GM18873 (cell line): ENCODE data around the gene MGST3.
"Not testable (repeated sequence)": the region's sequence is repeated elsewhere in the genome, so short reads cannot be mapped to it uniquely, and the experiment has no call there.

ENCODE experiments used
- ATAC-seq: cut with Tn5 transposase; IDR thresholded peaks from one replicate; pipeline ENCODE4 v1.9.1; 2021; ENCODE audit warnings: mild to moderate bottlenecking, moderate library complexity, moderate number of reproducible peaks; ENCODE audit not compliant: unreplicated experiment, low FRiP score

Gene MGST3

DNA sequence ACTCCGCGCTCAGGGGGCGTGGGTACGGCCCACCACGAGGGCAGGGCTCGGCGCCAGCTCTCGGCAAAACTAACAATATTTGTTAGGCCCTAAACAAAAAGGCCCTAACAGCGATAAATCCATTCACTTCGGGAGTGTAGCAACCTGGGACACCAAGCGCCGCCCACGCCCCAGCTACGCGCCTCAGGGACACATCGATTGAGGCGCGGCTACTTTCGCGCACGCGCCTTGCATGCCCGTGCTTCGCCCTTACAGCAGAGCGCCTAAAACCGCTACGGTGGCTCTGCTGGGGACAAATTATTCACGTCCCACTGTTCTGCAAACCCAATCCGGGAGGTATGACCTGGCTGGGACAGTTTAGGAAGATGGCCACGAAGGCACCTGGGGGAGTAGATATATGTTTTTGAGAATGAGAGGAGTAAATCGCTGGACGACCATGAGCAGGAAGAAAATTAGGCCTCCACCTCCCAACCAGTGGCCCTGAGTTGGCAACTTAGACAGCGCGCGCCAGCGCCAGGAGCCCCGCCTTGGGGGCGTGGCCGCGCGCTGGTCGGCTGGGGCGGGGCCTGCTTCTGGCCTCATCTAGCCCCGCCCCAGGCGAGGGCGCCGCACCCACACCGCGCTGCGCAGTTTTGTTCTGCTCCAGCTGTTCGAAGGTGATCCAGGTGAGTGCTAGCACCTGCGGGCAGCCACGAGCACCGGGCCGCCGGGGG is at the start of gene MGST3:
MGST3 (plus strand) TSS at position 606 of the 713 bp plus-strand sequence. CDS start 18,614 bp downstream, outside the sequence.
- ATAC-seq: peak; percentile 60

DNA sequence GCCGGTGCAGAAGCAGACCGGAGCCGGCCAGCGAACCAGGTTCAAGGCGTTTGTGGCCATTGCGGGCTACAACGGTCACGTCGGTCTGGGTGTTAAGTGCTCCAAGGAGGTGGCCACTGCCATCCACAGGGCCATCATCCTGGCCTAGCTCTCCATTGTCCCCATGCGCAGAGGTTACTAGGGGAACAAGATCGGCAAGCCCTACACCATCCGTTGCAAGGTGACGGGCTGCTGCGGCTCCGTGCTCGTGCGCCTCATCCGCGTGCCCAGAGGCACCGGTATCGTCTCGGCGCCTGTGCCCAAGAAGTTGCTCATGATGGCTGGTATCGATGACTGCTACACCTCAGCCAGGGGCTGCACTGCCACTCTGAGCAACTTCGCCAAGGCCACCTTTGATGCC is 49.1 kb upstream of the MGST3 start:
- no peak for ATAC-seq

DNA sequence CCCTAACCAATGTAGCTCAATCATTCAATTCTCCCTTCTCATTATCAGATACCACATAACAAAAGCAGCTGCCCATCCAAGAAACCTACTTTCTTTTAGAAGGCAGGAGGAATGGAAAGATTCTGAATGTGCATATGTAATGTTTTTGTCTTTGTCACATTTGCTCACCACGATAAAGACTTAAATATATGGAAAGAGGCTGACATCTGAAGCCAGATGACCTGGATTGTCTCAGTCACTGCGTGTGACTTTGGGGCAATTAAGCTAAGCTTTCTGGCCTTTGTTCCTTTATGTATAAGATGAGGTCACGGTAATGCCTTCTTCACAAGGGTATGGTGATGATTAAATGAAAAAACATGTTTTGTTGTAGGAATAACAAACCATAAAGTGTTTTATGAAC is 44.6 kb upstream of the MGST3 start:
- no peak for ATAC-seq

DNA sequence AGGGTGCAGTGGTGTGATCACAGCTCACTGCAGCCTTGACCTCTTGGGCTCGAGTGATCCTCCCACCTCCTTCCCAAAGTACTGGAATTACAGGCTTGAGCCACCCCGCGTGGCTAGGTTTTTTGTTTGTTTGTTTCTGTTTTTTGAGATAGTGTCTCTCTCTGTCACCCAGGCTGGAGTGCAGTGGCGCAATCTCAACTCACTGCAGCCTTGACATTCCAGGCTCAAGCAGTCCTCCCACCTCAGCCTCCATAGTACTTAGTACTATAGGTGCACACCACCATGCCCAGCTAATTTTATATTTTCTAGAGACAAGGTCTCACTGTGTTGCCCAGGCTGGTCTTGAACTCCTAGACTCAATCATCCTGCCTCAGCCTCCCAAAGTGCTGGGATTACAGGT is 39.6 kb upstream of the MGST3 start:
- not testable (repeated sequence) for ATAC-seq

DNA sequence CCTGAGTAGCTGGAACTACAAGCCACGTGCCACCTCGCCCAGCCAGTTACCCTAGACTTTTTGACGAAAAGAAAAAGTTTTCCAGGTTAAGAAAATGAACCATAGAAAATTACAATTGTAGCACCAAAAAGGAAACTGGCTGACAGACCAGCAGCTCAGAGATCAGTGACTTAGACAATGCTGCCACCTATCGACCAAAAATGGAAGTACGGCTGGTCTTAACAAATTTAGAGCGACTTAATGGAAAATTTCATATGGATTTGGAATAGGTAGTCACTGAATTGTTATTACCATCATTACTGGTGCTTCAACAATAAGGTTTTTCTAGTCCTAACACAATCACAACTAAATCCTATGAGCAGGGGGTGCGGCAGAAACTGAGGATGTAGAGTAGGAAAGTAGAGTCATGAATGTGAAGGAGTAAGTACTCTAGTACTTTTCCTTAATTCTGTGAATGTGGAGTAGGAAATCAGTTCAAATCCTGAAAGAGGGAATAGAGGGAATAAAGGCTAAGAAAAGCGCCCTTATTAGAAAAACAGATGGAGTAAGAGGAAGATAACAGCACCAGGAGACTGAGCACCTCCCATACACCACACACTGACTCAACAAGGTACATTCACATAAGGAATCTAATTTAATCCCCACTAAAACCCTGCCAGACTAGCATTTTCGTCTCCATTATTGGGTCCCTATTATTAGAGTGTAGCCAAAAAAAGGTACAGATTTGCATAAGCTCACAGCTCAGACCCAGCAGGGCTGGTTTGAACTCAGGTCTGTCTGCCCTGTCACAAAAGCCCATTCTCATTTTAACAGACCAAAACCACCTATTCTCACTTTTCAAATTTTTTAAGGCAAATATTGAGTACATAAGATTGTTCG is 37.9 kb upstream of the MGST3 start:
- ATAC-seq: no peak

DNA sequence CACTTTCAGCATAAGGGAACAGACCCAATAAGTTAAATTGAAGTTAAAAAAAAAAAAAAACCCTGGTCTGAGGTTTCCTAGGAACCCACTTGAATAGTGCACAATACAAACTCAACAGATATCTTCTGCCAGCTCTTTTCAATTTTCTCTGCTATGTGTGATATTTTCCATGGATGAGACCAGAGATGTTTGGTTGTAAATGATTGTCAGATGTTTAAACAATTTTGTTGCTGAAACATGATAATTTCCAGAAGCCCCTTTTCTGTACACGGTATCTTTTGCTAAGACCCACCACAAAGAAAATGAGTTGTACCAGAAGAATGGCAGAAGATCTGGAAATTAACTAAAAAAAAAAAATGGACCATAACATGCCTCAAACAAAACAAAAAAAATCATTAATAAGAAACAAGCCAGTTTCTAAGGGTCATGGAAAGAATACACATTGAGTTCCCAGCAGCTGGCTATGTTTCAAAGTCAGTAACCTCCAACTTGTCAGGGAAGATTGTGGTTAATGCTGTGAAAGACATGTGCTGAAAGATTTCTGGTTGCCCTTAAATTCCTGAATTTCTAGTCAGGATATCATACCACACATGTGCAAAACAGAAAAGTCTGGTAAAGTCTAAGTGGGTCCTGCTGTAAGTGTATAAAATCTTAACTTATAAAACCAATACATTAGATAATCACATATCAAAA is 35.6 kb upstream of the MGST3 start:
- no peak for ATAC-seq

DNA sequence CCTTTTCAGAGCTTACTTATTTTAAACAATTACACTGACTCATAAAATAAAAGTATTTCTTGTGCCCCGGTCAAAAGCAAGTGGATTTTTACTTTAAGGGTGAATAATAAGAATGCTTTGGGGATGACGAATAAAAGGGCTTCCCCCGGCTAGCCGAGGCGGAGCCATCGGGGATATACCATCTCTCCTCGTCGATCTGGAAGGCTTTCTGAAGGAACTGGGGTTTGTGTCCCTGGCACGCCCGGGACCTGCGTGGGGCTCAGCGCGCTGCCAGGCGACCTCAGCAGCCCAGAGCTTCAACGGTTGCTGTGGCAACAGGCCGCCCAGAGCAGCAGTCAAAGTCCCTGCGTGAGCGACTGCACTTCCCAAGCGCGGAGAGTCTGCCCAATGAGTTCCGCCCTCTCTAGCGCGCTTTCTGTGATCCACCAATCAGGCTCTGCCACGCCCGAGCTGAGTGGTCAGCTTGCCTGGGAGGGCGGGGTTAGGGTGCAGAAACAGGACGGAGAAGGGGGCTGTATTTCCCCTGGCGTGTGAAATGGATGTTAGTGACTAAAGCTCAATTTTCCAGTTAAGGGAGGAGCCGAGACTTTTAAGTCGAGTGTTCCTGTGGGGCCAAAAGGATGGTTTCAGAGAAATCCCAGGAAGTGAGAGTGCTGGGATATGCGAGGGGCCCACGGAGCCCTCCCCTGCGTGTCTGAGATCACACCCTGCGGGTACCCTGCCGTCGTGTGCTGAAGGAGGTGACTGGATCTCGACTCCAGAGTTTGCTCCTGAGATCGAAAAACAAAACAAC is 33.0 kb upstream of the MGST3 start:
- ATAC-seq: peak; percentile 98

DNA sequence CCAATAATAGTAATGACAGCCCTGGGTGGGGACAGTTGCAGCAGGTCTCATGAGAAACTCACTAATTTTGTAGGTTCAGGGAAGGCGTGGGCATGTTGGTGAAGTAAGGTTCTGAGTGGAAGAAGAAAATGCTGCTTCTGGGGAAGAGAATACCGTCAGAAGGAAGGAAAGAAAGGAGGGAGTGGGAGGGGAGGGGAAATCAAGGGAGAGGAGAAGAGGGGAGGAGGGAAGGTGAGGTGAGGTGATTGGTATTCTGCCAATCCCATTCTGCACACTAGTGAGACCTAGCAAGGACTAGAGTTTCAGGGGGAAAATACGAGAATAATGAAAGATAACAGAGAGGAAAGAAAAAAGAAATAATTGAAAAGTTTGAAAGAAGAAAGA is 32.4 kb upstream of the MGST3 start:
- ATAC-seq: no peak

DNA sequence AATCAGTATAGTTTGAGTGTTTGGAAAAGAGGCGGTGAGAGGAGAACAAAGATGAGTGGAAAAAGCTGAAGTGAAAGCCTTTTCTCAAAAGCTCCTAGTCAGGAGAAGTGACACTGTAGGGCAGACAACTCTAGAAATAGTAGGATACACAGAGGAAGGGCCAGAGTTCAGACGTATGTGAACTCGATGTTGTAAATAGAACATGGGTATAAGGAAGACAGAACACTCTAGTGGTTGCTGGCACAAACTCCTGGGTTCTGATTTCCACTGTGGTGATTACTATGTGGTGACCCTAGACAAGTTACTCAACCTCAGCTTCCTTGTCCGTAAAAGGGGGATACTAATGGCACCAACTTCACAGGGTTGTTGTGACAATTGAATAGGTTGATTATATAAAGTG is 30.2 kb upstream of the MGST3 start:
- ATAC-seq: no peak

DNA sequence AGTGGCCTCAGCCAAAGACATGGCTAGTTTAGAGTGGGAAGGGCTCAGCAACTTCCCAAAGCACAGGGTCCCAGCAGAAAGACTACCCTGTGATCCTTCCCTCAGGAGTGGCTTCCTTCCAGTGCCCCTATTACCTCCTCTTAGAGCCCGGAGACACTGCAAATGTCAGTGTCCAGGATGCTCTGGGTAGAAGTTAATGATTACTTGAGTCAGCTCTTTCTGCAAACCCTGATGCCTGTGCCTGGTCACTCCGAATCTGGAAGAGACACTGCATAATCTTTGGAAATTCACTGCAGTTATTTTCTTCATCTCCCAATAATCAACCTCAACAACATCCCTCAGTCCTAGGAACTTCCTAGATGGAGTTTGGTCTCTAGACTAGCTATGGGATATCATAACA is 27.2 kb upstream of the MGST3 start:
- ATAC-seq: no peak

DNA sequence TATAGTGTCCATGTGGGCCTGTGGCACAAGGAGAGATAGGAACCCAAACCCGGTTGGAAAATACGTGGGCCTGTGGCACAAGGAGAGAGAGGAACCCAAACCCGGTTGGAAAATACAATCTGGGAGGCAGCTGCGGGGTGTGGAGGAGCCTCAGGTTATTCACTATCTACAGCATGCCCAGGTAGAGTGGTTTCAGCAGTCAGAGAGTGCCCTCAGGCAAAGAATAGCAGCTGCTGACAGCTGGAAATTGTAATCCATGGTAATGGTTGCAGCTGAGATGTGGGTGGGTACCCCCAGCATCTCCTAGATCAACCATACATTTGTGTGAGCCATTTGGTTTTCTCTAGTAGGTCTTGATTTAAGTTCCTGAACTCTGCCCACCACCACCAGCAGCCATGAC is 25.8 kb upstream of the MGST3 start:
- no peak for ATAC-seq

DNA sequence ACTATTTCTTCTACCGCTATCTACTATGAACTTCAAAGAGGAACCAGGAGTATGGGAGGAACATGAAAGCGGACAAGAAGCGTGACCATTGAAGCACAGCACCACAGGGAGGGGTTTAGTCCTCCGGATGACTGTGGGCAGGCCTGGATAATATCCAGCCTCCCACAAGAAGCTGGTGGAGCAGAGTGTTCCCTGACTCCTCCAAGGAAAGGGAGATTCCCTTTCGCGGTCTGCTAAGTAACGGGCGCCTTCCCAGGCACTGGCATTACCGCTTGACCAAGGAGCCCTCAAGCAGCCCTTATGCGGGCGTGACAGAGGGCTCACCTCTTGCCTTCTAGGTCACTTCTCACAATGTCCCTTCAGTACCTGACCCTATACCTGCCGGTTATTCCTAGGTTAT is 24.4 kb upstream of the MGST3 start:
- ATAC-seq: not testable (repeated sequence)

DNA sequence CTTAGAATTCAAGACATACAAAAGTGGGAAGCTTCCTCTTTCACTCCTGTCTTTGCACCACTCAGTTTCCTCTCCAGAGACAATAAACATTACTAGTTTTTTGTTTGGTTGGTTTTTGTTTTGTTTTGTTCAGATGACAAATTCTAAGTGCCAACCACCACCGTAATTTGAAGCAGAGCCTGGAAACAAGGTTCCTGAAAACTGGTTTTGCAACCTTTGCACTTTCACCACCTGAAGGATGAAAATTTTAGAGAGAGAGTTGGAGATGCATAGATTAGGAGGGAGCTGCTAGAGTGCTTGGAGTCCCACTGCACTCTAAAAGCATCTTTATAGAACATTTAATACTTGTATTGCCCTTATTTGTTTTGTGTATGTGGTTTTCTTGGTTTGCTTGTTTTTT is 20.2 kb upstream of the MGST3 start:
- ATAC-seq: no peak

DNA sequence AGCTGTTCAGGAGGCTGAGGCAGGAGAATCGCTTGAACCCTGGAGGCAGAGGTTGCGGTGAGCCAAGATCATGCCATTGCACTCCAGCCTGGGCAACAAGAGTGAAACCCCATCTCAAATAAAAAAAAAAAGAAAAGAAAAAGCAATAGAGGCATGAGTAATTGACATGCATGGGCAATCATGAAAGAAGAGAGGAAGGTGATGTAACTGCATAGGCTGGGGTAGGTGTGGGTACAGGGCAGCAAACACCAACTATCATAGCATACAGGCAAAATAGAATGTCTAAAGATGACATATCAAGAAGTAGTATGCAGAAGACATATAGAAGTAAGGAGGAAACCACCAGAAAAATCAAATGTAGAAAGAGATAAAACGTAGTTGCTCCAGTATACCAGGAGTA is 19.0 kb upstream of the MGST3 start:
- no peak for ATAC-seq

DNA sequence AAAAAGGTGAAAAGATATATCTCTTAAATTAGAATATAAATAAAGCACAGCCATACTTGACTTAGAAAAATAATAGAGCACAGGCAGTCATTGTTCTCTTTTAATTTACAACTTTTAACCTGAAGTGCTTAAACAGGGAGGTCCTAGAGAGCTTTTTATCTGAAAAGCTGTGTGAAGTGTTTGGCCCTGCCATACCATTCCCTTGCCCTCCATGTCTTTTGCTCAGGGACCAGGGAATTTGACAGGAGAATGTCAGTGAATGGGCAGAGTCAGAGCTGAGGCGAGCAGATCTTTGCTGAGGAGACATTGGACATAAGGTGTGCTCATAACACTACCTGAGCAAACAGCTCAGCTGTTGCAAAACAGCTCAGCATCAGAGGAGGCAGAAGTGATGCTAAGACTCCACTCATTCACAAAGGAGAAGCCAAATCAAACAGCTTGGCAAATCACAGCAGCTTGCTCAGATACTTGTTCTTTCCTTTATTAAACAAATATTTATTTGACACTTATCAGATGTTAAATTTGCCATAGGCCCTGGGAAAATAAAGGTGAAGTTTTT is 14.9 kb upstream of the MGST3 start:
- ATAC-seq: no peak

DNA sequence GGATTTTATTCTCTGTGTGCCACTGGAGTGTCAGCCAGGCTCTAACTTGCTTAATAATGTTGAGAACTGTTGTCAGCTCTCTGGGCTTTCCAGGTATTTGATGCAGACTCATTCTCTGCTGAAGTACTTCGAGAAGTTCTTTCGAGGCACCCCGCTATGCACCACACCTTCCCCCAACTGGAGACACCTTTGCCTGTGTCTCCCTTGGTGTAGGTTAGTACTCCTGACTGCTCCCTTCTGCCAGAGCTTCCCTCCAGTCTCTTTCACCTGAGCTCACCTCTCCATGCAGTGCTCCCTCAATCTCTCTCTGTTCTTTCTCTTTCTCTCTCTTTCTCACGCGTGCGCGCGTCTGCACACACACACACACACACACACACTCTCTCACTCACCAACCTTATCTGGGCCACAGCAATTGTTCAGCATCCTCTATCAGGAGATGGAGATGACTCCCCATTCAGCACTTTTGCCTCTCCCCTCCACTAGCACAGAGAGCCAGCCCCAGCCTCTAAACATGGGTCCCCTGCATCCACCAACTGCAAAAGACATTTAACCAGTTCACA is 14.0 kb upstream of the MGST3 start:
- ATAC-seq: no peak

DNA sequence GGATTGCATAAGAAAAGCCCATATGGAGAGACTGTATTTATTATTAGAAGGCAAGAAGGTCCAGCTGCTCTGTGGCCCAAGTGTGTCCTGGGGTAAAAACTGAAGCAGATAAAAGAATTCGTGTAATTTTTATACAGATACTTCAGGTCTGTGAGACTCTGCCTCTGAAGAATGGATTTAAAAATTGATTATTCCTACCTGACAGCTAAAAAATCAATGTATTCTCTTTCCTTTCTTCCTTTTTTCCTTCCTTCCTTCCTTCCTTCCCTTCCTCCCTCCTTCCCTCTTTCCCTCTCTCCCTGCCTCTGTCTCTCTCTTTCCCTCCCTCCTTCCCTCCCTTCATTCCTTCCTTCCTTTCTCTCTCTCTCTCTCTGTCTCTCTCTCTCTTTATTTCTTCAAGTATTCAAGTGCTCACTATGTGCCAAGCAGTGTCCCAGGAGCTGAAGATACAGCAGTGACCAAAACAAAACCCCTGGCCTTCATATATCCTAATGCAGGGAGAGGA is 11.3 kb upstream of the MGST3 start:
- no peak for ATAC-seq

DNA sequence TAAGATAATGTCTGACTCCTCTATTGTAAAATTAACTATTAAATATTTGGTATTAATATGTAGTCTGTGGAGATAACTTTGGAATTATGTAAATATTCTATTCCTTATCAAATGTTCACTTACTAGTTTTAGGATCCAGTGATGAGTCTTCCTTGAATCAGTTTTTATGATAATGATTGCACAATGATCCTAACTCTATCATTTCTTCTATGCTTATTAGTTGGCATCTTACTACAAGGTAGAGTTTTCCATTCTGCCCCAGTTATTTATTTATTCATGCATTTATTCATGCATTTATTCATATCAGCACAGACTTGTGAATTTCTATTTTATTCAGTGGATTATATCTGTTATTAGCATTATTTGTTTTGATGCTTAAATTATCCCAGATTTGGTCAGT is 7.4 kb upstream of the MGST3 start:
- ATAC-seq: no peak

DNA sequence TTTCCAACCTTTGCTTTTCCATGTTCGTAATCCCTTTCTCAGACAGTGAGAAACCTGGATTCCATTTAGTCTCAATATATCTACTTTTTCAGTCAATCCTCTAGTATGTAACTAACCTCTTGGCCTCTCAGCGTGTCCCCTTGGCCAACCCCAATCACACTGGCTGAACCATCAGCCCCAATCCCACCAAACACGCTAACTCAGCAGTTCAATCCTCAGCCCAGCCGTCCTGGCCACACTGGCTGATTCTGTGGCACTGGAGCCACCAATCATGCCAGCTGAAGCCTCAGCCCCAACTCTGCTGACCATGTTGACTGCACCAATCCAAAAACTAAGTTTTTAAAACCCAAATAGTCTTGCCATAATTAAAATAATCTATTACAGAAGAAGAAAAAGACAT is 6.6 kb upstream of the MGST3 start:
- ATAC-seq: no peak
